ENCODE data around the gene OCA2.

GRCh38 chr15:27706300-27706699 is 392.8 kb downstream of the OCA2 start:
- no peak for TF ChIP-seq EZH2 (IDR thresholded peaks at IDR 0.05; ENCODE audit: insufficient read depth, poor library complexity, severe bottlenecking)
- no peak for TF ChIP-seq EZH2phosphoT487 (IDR thresholded peaks at IDR 0.05; ENCODE audit: insufficient read depth, low read depth)

All from GM23248 (cell line).